Cardiac fibroblast (primary cell): Measurements from ENCODE around the gene JUP.

ENCODE experiments used
- DNase-seq, 2 donors: peaks; one replicate each; pipeline versions ENCODE4 v3.0.0 to v3.0.0-alpha.2; 2010; ENCODE audit warnings: low read depth in 2 of 2
- H3K4me3 ChIP-seq, 2 donors: replicated peaks in 1 of 2; 1 replicate in 1 of 2; 2 replicates in 1 of 2; pipeline ENCODE4 v1.5.1; 2011; ENCODE audit warnings: low read depth in 2 of 2, low read length in 2 of 2, mild to moderate bottlenecking in 2 of 2, moderate library complexity in 1 of 2
- TF ChIP-seq, protein P1 (sequence below): IDR thresholded peaks from one replicate; pipeline ENCODE4 v1.5.1; 2011; ENCODE audit warnings: low read depth, mild to moderate bottlenecking, low read length, inconsistent platforms

JUP gene

DNA sequence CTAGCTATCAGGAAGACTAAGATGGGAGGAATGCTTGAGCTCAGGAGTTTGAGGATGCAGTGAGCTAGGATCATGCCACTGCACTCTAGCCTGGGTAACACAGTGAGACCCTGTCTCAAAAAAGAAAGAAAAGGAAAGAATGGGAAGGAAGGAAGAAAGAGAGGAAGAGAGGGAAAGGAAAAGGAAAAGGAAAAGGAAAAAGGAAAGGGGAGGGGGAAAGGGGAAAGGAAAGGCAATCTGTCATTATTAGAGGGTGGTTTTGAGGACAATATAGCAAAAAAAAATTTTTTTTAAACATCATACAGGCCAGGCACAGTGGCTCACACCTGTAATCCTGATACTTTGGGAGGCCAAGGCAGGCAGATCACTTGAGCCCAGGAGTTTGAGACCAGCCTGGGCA lies 20.4 kb downstream of the JUP start:
- TF ChIP-seq, protein P1, sequence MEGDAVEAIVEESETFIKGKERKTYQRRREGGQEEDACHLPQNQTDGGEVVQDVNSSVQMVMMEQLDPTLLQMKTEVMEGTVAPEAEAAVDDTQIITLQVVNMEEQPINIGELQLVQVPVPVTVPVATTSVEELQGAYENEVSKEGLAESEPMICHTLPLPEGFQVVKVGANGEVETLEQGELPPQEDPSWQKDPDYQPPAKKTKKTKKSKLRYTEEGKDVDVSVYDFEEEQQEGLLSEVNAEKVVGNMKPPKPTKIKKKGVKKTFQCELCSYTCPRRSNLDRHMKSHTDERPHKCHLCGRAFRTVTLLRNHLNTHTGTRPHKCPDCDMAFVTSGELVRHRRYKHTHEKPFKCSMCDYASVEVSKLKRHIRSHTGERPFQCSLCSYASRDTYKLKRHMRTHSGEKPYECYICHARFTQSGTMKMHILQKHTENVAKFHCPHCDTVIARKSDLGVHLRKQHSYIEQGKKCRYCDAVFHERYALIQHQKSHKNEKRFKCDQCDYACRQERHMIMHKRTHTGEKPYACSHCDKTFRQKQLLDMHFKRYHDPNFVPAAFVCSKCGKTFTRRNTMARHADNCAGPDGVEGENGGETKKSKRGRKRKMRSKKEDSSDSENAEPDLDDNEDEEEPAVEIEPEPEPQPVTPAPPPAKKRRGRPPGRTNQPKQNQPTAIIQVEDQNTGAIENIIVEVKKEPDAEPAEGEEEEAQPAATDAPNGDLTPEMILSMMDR, result no peak
- DNase-seq, result no peak
- no peak overlapping the region for H3K4me3 ChIP-seq

DNA sequence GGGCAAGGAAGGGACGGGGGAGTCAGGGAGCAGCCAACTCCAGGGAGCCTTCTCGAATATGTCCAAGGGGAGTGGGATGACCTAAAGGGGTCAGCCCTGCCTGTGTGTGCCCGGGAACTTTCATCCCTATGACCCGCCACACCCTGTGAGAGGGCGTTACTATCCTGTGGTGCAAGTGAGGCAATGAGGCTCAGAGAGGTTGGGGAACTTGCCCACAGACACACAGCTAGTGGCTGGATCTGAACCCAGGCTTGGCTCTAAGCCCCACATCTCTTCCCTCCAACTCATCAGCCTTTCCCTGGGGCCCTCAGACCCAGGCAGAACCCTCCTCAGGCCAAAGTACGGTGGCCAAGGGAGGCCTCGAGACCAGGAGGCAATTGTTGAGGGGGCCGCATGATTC lies 23.2 kb downstream of the JUP start:
- TF ChIP-seq, protein P1, result no peak
- no peak overlapping the region for H3K4me3 ChIP-seq
- DNase-seq, result no peak

DNA sequence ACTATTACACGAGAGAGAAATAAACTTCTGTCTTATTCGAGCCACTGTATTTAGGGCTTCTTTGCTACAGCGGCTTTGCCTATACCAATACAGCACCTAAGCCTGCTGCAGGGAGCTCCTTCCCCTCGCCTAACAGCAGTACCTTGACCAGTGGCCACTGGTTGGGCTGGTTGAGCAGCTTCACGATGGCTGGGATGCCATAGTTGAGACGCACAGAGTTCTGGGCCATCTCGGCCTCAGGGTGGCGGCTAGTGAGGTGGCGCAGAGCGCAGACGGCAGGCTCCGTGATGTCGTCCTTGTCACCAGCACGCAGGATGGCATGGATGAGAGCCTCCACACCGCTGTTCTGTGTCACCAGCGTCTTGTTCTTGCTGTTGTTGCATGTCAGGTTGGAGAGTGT lies 23.7 kb downstream of the JUP start:
- no peak for DNase-seq
- H3K4me3 ChIP-seq, result no peak overlapping the region
- TF ChIP-seq, protein P1, result no peak

DNA sequence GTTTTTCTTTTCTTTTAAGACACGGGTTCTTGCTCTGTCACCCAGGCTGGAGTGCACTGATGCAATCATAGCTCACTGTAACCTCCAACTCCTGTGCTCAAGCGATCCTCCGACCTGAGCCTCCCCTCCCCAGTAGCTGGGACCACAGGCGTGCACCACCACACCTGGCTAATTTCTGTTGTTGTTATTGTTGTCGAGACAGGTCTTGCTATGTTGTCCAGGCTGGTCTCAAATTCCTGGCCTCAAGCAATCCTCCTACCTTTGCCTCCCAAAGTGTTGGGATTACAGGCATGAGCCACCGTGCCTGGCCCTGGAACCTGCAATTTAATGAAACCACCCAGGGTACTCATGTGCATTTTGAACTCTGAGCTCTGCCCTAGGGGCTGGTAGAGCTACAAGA lies 24.1 kb downstream of the JUP start:
- no peak overlapping the region for H3K4me3 ChIP-seq
- no peak for DNase-seq
- TF ChIP-seq, protein P1, result no peak

DNA sequence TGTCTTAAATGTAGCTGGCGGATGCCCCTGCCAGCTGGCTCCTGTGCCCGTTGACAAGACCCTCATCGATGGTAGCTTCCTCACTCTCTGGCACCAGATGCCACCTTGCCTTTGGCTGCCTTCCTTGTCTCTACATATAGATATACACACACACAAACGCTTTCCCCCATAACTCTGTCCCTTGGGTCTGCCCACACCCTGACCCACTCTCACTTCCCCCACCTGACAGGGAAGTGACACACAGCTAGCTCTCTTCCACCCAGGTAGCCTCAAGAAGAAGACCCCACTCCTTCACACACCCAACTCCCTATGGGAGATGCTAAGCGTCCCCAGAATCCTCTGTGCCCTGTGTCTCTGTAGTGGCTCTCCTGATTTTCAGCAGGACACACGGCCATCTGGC lies 25.6 kb downstream of the JUP start:
- TF ChIP-seq, protein P1, result no peak

DNA sequence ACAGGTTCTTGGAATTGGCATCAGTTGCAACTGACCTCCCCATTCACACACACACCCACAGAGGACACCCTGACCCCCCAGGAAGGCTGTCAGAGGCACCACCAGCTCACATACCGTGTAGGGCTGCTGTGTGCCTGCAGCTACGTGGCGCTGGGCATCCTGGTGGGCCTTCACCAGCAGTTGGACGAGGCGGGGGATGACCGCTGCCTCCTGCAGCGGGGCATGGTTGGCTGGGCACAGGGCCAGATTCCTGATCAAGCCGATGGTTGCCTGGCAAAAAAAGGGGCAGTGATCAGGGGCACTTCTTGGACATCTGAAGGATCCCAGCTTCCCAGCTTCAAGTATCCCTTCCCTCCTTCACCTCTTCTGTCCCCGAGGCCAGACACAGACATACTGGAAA lies 27.9 kb downstream of the JUP start:
- DNase-seq, result no peak
- TF ChIP-seq, protein P1, result no peak
- no peak overlapping the region for H3K4me3 ChIP-seq

More for the DNA sequence above, 25.6 kb downstream of the JUP start:
- no peak for DNase-seq
- H3K4me3 ChIP-seq, result no peak overlapping the region

DNA sequence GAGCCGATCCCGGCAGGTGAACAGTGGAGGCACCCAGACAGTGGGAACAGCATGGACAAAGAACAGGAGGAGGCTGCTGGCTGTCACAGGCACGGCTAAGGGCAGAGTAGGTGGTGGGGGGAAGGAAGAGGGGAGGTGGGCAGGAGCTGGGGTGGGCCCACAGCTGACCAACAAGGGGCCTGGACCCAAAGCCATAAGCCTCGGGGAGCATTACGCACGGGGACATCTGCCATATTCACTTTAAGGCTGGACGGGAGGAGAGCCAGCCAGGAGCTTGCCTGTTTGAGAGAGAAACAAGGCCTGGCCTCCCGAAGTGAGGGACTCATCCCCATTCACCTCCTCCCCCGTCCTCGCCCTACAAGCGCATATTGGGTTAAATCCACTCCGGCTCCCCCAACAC lies 32.4 kb downstream of the JUP start:
- no peak for DNase-seq
- TF ChIP-seq, protein P1, result no peak
- H3K4me3 ChIP-seq, result no peak overlapping the region
